ENCODE data around the gene KERA.

Gene KERA

DNA sequence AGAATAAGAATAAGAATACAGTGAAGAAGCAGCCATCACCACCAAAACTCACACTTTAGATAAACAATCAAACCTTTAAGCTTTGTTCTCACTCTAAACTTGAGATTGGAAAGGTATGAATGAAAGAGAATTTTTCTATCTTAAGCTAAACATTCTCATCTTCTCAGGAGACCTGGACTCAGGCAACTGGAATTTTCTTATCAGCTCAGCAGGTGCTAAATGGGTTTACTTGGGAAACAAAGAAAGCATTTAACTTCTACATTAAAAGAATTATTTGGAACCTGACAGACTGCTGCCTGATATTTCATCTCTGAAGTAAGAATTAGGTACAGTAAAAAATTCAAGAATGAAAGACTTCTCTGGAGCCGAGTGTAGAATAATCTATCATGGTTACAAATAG is 20.7 kb upstream of the KERA start (continued):
- TF ChIP-seq TSHZ1 (tag by site-specific recombination; IDR thresholded peaks at IDR 0.05; ENCODE audit: borderline replicate concordance): no peak
- TF ChIP-seq, protein P1, sequence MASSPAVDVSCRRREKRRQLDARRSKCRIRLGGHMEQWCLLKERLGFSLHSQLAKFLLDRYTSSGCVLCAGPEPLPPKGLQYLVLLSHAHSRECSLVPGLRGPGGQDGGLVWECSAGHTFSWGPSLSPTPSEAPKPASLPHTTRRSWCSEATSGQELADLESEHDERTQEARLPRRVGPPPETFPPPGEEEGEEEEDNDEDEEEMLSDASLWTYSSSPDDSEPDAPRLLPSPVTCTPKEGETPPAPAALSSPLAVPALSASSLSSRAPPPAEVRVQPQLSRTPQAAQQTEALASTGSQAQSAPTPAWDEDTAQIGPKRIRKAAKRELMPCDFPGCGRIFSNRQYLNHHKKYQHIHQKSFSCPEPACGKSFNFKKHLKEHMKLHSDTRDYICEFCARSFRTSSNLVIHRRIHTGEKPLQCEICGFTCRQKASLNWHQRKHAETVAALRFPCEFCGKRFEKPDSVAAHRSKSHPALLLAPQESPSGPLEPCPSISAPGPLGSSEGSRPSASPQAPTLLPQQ (tag by site-specific recombination; IDR thresholded peaks at IDR 0.05): no peak
- TF ChIP-seq, protein P2, sequence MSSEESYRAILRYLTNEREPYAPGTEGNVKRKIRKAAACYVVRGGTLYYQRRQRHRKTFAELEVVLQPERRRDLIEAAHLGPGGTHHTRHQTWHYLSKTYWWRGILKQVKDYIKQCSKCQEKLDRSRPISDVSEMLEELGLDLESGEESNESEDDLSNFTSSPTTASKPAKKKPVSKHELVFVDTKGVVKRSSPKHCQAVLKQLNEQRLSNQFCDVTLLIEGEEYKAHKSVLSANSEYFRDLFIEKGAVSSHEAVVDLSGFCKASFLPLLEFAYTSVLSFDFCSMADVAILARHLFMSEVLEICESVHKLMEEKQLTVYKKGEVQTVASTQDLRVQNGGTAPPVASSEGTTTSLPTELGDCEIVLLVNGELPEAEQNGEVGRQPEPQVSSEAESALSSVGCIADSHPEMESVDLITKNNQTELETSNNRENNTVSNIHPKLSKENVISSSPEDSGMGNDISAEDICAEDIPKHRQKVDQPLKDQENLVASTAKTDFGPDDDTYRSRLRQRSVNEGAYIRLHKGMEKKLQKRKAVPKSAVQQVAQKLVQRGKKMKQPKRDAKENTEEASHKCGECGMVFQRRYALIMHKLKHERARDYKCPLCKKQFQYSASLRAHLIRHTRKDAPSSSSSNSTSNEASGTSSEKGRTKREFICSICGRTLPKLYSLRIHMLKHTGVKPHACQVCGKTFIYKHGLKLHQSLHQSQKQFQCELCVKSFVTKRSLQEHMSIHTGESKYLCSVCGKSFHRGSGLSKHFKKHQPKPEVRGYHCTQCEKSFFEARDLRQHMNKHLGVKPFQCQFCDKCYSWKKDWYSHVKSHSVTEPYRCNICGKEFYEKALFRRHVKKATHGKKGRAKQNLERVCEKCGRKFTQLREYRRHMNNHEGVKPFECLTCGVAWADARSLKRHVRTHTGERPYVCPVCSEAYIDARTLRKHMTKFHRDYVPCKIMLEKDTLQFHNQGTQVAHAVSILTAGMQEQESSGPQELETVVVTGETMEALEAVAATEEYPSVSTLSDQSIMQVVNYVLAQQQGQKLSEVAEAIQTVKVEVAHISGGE (tag by site-specific recombination; conservative IDR thresholded peaks at IDR 0.05; ENCODE audit: low read depth): no peak
- TF ChIP-seq, protein P3, sequence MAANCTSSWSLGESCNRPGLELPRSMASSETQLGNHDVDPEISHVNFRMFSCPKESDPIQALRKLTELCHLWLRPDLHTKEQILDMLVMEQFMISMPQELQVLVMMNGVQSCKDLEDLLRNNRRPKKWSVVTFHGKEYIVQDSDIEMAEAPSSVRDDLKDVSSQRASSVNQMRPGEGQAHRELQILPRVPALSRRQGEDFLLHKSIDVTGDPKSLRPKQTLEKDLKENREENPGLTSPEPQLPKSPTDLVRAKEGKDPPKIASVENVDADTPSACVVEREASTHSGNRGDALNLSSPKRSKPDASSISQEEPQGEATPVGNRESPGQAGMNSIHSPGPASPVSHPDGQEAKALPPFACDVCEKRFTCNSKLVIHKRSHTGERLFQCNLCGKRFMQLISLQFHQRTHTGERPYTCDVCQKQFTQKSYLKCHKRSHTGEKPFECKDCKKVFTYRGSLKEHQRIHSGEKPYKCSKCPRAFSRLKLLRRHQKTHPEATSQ (tag by site-specific recombination; IDR thresholded peaks at IDR 0.05): no peak

DNA sequence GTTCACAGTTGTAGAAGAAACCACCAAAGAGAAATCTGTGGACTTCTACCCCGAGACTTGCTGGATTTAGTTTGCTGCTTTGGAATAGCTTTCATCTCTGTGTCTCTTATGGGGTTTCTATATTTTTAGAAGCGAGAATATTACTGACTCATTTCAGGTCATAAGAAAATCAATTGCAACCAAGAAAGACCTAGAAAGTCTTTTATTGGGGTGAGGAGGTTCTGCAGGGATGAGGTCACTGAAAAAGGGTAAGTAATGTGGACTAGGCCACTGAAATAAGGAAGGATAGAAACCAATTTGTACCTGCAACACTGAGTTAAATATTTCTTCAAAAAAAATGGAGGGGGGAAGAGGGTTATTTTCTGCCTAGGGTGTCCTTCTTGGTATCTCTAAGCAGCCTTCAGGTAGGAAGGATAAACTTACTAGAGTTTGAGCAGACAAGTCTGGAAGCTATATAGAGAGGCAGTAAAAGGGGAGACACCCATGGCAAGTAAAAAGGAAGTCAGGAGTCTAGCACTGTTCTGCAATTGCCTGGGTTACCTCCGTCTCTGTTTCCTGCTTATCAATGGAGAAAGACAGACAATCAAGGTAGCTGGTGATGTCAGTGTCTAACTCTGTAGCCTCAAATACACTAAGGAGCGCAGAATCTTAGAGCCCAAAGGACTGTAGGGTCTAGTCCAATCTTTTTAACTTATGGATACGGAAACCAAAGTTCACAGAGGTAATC is 19.6 kb upstream of the KERA start:
- Histone ChIP-seq H3K27ac (ENCODE audit: extremely low read depth, low read depth, low read length) (no peak overlapping the region), H3K36me3 (ENCODE audit: control insufficient read depth in 2 of 2, insufficient read depth in 1 of 2, low read length in 2 of 2) (no peaks in the 10 kb centered on the region), H3K9me3 (ENCODE audit: control insufficient read depth, insufficient read depth, low read depth, low read length) (no peaks in the 10 kb centered on the region), H3K4me3 (ENCODE audit: low read depth, low read length) (no peak overlapping the region), H3K4me1 (ENCODE audit: control insufficient read depth, insufficient read depth, low read length) (peaks cover 11% of the 10 kb centered on the region)
- POLR2A ChIA-PET: no interaction called here
- CTCF ChIA-PET: interaction anchor here (0.6 kb wide), 1 partner anchor 99 kb away, joined by 4 read pairs; no protein-coding TSS in a partner anchor
- TF ChIP-seq ZNF48 (tag by site-specific recombination; IDR thresholded peaks at IDR 0.05): no peak
- no peak for TF ChIP-seq ZBTB1 (tag by site-specific recombination; IDR thresholded peaks at IDR 0.05)
- TF ChIP-seq ZNF133 (tag by site-specific recombination; IDR thresholded peaks at IDR 0.05): no peak
- no peak for TF ChIP-seq ZNF341 (tag by site-specific recombination; IDR thresholded peaks at IDR 0.05; ENCODE audit: low read depth)
- TF ChIP-seq, protein P4, sequence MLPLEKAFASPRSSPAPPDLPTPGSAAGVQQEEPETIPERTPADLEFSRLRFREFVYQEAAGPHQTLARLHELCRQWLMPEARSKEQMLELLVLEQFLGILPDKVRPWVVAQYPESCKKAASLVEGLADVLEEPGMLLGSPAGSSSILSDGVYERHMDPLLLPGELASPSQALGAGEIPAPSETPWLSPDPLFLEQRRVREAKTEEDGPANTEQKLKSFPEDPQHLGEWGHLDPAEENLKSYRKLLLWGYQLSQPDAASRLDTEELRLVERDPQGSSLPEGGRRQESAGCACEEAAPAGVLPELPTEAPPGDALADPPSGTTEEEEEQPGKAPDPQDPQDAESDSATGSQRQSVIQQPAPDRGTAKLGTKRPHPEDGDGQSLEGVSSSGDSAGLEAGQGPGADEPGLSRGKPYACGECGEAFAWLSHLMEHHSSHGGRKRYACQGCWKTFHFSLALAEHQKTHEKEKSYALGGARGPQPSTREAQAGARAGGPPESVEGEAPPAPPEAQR (tag by site-specific recombination; IDR thresholded peaks at IDR 0.05): no peak
- TF ChIP-seq, protein P5, sequence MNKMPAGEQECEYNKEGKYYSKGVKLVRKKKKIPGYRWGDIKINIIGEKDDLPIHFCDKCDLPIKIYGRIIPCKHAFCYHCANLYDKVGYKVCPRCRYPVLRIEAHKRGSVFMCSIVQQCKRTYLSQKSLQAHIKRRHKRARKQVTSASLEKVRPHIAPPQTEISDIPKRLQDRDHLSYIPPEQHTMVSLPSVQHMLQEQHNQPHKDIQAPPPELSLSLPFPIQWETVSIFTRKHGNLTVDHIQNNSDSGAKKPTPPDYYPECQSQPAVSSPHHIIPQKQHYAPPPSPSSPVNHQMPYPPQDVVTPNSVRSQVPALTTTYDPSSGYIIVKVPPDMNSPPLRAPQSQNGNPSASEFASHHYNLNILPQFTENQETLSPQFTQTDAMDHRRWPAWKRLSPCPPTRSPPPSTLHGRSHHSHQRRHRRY (tag by site-specific recombination; IDR thresholded peaks at IDR 0.05): no peak
- no peak for TF ChIP-seq ZNF362 (tag by site-specific recombination; IDR thresholded peaks at IDR 0.05)
- TF ChIP-seq RBAK (tag by site-specific recombination; IDR thresholded peaks at IDR 0.05): no peak
- TF ChIP-seq, protein P6, sequence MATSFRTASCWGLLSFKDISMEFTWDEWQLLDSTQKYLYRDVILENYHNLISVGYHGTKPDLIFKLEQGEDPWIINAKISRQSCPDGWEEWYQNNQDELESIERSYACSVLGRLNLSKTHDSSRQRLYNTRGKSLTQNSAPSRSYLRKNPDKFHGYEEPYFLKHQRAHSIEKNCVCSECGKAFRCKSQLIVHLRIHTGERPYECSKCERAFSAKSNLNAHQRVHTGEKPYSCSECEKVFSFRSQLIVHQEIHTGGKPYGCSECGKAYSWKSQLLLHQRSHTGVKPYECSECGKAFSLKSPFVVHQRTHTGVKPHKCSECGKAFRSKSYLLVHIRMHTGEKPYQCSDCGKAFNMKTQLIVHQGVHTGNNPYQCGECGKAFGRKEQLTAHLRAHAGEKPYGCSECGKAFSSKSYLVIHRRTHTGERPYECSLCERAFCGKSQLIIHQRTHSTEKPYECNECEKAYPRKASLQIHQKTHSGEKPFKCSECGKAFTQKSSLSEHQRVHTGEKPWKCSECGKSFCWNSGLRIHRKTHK (tag by site-specific recombination; IDR thresholded peaks at IDR 0.05): no peak
- no peak for TF ChIP-seq REPIN1 (tag by site-specific recombination; IDR thresholded peaks at IDR 0.05; ENCODE audit: low read depth)
- no peak for TF ChIP-seq ZNF121 (tag by site-specific recombination; IDR thresholded peaks at IDR 0.05)
- TF ChIP-seq ZSCAN23 (tag by site-specific recombination; IDR thresholded peaks at IDR 0.05): no peak
- no peak for TF ChIP-seq AEBP2 (tag by site-specific recombination; IDR thresholded peaks at IDR 0.05; ENCODE audit: borderline replicate concordance)

Data from HEK293 (cell line).